Measurements from ENCODE around the gene ALDH7A1.

The ALDH7A1 gene

GRCh38 chr5:126542441-126542840 lies 52.6 kb downstream of the ALDH7A1 start:
- H3K27ac ChIP-seq: no peak overlapping the region
- DNase-seq (ENCODE audit: low spot score): no peak
- CTCF ChIA-PET: interaction anchor here (0.6 to 0.9 kb wide), 4 partner anchors 25 to 192 kb away, joined by 3 to 12 read pairs (median 4); partner anchors contain the start of gene ALDH7A1
- TF ChIP-seq CTCF (conservative IDR thresholded peaks at IDR 0.05; ENCODE audit: low read depth): no peak
- POLR2A ChIA-PET (ENCODE audit: low non-redundant PET): no interaction called here

GRCh38 chr5:126540631-126541030 lies 54.4 kb downstream of the ALDH7A1 start:
- H3K27ac ChIP-seq: no peak overlapping the region
- DNase-seq (ENCODE audit: low spot score): no peak
- TF ChIP-seq CTCF (conservative IDR thresholded peaks at IDR 0.05; ENCODE audit: low read depth): no peak
- ChIA-PET CTCF (interaction anchor here (1.3 to 2.0 kb wide), 2 partner anchors 20 to 187 kb away, joined by 4 to 9 read pairs; no protein-coding TSS in a partner anchor), POLR2A (ENCODE audit: low non-redundant PET) (no interaction called here)

GRCh38 chr5:126538579-126538978 lies 56.4 kb downstream of the ALDH7A1 start:
- no peak for TF ChIP-seq CTCF (conservative IDR thresholded peaks at IDR 0.05; ENCODE audit: low read depth)
- no peak for DNase-seq (ENCODE audit: low spot score)
- CTCF ChIA-PET: interaction anchor here (0.6 to 1.8 kb wide), 14 partner anchors 8 to 1263 kb away, joined by 3 to 20 read pairs (median 3); no protein-coding TSS in a partner anchor
- POLR2A ChIA-PET (ENCODE audit: low non-redundant PET): no interaction called here
- H3K27ac ChIP-seq: no peak overlapping the region

GRCh38 chr5:126536874-126537273 lies 58.1 kb downstream of the ALDH7A1 start:
- ChIA-PET POLR2A (ENCODE audit: low non-redundant PET) (no interaction called here), CTCF (interaction anchor here (0.6 to 1.3 kb wide), 2 partner anchors 19 to 198 kb away, joined by 3 to 4 read pairs; no protein-coding TSS in a partner anchor)
- no peak for TF ChIP-seq CTCF (conservative IDR thresholded peaks at IDR 0.05; ENCODE audit: low read depth)
- DNase-seq (ENCODE audit: low spot score): no peak
- no peak overlapping the region for H3K27ac ChIP-seq

- POLR2A ChIA-PET (ENCODE audit: low non-redundant PET): no interaction called here
Observed at GRCh38 chr5:126535856-126536545, 59.0 kb downstream of the ALDH7A1 start.

GRCh38 chr5:126534553-126534952 lies 60.5 kb downstream of the ALDH7A1 start:
- CTCF ChIA-PET: interaction anchor here (0.7 to 3.1 kb wide), 2 partner anchors 152 to 181 kb away, joined by 3 to 13 read pairs; no protein-coding TSS in a partner anchor
- no peak for DNase-seq (ENCODE audit: low spot score)
- H3K27ac ChIP-seq: no peak overlapping the region
- POLR2A ChIA-PET (ENCODE audit: low non-redundant PET): no interaction called here
- TF ChIP-seq CTCF (conservative IDR thresholded peaks at IDR 0.05; ENCODE audit: low read depth): no peak

More at GRCh38 chr5:126535856-126536545, 59.0 kb downstream of the ALDH7A1 start:
- TF ChIP-seq CTCF (conservative IDR thresholded peaks at IDR 0.05; ENCODE audit: low read depth): no peak
- DNase-seq (ENCODE audit: low spot score): no peak
- CTCF ChIA-PET: interaction anchor here (0.6 kb wide), 1 partner anchor 19 kb away, joined by 3 read pairs; no protein-coding TSS in a partner anchor
- H3K27ac ChIP-seq: no peak overlapping the region
